Stimulated activated CD8-positive, alpha-beta memory T cell treated with anti-CD3 and anti-CD28 coated beads, Interleukin-15, amount 100 ng/mL, for 4 hours (primary cell): Measurements from ENCODE around the gene YY1.

Experiments
- DNase-seq, 2 donors: peaks; one replicate each; pipeline ENCODE4 v3.0.0-alpha.2; 2020; ENCODE audit warnings: low read depth in 2 of 2

YY1 gene

DNA sequence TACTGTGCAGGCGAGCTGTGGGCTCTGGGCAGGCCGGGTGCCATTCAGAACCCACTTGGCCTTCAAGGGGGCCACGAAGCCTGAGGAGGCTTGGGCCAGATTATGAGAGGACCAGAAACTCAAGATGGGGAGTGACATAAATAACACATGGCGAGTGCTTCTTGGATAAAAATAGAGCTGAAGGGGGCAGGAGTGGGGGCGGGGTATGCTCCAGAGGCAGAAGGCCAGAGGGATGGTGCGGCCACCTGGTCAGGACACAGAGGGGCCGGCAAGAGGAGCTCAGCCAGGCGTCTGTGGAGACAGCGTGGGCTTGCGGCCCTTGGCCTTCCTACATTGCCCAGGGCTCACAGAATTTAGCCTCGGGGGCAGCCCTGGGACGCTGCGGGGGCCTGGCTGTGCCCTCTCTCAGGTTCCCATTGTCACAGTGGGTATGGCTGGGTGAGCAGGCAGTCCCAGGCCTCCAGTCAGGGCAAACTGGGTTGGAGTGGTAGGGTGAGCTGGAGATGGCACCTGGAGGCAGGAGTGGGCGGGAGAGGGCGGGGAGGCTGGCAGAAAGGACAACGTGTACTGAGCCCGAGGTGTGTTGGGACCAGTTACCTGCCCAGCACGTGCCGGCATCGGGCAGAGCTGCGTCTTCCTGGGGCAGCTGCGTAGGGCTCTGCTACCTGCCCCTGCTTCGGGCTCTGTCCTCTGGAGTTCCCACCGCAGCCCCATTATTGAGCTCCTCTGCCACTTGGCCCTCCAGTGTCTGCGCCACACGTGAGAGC is 74.7 kb downstream of the YY1 start:
- no peak for DNase-seq

DNA sequence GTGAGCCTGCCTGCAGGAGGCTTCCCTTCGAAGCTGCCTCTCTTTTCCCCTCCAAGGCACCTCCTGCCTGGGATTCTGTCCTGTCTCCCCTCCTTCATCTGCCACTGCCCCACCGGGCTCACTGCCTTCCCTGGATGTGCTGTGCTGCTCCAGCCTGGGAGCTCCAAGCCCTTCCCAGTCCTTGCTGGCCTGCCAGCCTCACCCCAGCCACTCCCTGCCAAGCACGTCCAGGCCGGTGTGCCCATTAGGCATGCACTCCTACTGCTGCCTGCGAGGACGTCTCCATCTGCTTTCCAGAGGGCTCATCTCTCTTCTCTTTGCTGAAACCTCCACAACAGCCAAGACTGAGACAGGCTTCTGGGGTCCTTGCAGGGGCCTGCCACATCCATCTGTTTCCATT is 75.8 kb downstream of the YY1 start:
- no peak for DNase-seq

DNA sequence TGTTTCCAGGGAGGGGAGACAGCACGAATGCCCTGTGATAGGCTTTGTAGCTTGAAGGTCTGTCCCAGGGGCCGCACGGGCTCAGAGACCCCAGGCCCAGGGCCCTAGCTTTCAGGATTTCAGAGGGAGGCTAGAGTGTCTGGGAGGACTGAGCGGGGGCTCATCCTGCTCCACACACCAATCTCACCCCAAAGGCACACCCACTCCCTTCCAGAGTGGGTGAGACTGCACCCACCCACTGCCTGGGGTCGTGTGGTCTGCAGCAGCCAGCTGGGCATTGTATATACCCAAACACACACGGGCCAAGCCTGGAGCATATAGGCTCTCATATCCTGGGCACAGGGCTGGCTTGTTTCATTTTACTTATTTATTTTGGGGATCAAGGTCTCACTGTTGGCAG is 78.4 kb downstream of the YY1 start:
- DNase-seq = no peak

DNA sequence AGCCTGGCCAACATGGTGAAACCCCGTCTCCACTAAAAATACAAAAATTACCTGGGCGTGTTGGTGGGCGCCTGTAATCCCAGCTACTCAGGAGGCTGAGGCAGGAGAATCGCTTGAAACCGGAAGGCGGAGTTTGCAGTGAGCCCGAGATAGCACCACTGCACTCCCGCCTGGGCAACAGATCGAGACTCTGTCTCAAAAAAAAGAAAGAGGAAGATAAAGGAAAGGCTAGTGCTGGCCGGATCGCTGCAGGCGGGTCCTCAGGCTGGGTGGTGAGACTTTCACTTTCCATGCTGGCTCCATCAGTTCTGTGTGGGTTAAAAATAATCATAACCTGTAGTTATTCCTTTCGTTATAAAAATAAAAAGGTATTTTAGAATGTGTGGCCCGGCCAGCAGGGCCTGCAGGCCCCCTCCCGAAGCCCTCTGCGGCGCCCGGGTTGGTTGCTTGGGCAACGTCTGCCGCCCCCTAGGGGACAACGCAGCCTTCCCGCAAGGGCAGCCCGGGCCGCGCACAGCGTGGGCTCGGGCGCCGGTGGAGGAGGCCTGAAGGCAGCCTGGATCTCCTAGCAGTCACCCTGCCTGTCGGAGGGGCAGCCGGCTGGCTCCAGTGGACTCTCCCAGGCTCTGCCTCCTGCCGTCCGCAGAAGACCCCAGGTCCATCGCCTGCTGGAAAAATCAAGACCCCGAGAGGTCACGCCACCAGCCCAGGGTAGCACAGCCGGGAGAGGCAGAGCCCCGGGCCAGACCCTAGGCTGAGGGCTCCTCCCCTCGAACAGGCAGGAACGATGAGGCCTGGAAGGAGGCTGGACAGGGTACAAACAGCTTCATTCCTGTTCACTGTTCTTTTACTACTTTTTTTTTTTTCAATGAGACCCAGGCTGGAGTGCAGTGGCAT is 79.2 kb downstream of the YY1 start:
- DNase-seq = peak; percentile 21 to 53

DNA sequence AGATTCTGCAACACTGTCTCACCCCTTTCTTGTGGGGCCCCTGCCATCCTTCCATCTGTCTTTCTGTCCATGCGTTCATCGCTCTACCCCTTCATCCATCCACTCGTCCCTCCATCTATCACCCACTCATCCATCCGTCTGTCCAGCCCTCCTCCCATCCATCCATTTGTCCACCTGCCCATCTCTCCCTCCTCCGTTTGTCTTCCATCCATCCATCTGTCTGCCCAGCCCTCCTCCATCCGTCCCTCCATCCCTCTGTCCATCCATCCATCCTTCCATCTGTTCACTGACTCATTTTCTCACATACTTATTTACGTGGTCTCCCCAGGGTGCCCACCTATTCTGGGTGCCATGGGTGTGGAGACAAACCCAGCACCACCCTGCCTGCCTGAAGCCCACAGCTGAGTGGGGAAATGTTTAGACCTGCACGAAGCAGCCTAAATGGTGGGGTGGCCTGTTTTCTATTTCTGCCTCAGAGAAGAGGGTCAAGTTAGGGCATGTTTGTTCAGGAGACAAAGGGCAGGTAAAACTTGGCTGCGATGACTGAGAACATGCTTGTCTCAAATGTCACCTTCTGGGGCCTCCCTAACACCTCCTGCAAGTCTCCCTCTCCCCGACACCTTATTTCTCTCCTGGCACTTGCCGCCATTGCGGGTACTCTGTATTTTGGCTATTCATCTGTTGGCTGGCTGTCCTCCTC is 81.4 kb downstream of the YY1 start:
- DNase-seq = no peak

DNA sequence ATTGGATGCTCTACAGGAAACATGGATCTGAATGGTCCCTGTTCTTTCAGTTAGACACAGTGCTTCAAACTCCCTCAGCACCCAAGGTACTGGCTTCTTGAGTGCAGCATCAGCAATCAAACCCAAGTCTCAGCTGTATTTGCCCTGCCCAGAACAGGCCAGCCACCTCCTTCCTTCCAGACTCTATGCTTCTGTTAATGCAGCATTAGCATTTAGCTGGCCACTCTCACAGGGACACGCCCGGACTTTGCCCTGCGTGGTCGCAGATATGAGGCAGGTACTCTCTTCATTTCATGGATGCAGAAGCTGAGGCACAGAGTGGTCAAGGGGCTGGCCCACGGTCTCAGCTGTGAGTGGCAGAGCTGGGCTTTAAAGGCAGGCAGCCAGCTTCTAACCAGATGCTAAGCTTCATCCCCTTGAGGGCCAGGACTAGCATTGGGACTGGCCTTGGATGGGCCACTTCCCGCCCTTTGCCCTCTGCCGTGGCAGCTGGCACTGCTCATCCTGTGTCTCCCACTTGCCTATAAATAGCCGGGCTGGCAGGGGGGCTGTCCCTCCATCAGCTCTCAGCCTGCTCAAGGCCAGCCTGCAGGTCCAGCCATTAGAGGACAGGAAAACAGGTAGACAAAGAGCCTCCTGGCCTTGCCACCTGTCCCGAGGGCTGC is 82.7 kb downstream of the YY1 start:
- no peak for DNase-seq

DNA sequence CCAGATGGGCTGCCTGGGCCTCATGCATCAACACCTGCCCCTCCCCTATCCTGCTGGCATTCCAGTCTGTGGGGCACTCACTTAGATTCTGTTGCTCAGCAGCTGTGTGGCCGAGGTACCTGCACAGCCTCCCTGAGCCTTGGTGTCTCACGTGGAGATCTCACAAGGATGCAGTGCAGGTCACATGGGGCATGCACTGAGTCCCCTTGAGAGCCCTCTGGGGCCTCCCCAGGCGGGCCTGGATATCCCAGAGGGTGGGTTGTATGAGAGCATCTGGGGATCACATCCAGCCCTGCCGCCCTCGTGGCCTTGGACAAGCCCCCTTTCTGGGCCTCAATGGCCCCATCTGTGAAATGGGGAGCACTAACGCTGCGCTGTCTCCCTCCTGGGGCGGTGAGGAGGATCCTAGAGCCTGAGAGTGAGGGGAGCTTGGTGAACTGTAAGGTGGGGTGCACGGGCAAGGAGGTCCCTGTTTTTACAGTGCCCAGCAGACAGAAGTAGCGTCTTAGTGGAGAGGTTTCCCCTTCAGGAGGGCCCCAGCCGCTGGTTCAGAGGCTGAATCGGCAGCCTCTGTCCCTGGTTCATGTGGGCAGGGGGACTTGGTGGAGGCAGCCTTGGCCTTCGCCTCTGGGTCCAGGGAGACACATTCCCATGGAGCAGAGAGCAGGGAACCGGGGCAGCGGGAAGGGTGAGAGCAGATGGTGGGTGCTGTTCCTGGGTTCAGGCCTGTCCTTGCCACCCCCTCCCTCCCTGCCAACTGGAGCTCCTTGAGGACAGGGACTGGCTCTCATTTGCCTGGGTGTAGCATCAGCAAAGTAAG is 83.4 kb downstream of the YY1 start:
- no peak for DNase-seq

DNA sequence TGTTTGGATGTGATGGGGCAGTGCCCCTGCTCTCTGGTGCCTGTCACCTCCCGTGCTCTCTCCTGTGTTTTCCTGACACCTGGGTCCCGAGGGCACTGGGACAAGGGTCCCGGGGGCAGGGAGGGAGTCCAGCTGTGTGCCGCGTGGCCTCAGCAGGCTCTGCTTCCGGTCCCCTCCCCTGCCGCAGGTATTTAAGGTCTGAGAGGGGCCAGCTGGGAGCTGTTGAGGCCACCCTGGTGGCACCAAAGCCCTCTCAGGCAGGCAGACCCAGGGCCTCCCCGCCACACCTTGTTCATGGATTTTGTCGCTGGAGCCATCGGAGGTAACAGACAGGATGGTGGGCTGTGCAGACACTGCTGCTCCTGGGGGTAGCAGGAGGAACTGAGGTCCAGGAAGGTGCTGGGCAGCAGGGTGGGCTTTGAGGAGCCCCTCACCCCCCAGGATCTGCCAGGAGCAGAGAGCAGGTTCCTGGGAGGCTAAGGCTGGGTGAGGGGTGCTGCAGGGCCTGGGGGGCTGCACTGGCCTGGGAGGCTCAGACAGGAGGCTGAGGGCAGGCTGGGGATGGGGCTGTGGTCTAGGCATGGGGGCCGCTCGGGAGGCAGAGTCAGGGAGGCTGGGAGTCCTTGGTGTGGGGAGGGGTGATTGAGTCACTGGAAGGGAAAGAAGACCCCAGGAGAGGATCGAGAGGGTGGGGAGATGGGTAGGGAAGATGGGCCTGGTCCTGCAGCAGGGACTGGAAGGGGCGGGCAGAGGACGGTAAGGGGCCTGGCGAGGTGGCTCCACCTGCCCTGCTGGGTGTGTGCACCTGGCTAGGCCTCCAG is 84.4 kb downstream of the YY1 start, which contains the start of gene SLC25A47:
SLC25A47 (plus strand) TSS at position 219 of the 821 bp plus-strand sequence; CDS start at position 295, 76 bp downstream.
- no peak for DNase-seq

DNA sequence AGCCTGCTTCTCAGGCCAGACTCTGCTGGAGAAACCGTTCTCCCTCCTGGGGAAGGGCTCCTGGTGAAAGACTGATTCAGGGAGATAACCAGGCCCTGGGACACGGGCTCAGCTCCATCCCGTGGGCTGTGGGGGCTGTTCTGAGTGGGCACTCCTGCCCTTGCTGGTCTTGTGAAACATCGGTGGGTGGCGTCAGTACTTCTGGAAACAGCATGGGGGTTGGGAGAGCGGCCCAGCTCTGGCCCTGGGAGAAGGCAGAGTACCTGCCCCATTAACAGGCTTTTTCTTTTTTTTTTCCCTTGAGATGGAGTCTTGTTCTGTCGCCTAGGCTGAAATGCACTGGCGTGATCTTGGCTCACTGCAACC is 85.0 kb downstream of the YY1 start:
- DNase-seq = no peak

DNA sequence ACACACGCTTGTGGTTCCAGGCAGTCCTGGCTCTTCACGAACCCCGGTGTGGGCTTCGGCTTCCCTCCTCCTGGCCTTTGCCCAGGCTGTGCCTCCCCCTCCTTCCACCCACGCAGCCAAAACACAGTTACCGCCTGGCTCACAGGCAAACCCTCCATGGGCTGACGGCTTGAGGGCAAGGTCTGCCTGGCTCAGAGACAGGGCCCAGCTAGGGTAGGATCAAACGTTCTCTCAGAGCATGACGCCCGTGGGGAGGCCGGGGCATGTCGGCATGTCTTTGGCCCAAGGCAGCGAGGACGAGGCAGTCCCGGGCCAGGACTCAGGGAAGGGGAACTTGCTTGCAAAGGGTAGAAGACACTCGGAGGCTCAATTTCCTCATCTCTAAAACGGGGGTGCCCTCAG is 86.3 kb downstream of the YY1 start:
- no peak for DNase-seq

DNA sequence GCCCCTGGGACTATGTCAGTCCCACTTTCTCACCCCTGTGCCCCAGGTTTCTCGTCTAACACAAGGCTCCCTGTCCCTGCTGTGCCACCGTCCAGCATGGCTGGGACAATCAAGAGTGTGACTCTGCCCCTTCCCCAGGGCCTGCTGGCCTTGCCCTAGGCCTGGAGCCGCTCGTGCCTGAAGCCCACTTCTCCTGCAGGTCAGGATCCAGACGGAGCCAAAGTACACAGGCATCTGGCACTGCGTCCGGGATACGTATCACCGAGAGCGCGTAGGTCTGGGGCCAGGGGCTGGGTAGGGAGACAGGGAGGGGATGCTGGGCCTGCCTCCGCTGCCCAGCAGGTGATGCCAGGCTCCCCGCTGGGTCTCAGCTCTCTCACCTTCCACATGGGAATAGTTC is 87.0 kb downstream of the YY1 start:
- DNase-seq = no peak

DNA sequence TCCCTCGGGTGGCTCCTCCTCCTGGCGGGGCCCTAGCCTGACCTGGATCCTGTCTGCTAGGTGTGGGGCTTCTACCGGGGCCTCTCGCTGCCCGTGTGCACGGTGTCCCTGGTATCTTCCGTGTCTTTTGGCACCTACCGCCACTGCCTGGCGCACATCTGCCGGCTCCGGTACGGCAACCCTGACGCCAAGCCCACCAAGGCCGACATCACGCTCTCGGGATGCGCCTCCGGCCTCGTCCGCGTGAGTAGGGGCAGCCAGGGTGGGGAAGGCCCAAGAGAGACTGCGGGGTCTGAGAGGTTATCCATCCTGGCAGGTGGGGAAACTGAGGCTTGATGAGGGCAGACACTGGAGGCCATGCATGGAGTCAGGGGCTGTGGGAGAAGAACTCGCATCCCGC is 88.2 kb downstream of the YY1 start:
- no peak for DNase-seq

DNA sequence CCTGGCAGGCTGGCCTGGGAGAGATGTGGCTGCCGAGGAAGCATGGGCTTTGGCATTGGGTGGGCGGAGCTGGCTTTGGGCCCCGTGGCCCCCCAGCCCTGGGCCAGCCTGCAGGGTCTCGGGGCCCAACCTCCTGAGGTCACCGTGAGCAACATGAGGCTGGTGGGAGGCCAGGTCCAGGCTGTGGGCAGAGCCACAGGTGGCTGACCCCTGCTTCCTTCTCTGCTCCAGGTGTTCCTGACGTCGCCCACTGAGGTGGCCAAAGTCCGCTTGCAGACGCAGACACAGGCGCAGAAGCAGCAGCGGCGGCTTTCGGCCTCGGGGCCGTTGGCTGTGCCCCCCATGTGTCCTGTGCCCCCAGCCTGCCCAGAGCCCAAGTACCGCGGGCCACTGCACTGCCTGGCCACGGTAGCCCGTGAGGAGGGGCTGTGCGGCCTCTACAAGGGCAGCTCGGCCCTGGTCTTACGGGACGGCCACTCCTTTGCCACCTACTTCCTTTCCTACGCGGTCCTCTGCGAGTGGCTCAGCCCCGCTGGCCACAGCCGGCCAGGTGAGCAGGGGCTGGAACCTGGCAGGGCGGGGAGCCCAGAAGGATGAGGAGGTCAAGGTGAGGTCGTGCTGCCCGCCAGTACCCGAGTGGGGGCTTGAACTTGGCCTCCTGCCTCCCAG is 89.7 kb downstream of the YY1 start:
- no peak for DNase-seq

DNA sequence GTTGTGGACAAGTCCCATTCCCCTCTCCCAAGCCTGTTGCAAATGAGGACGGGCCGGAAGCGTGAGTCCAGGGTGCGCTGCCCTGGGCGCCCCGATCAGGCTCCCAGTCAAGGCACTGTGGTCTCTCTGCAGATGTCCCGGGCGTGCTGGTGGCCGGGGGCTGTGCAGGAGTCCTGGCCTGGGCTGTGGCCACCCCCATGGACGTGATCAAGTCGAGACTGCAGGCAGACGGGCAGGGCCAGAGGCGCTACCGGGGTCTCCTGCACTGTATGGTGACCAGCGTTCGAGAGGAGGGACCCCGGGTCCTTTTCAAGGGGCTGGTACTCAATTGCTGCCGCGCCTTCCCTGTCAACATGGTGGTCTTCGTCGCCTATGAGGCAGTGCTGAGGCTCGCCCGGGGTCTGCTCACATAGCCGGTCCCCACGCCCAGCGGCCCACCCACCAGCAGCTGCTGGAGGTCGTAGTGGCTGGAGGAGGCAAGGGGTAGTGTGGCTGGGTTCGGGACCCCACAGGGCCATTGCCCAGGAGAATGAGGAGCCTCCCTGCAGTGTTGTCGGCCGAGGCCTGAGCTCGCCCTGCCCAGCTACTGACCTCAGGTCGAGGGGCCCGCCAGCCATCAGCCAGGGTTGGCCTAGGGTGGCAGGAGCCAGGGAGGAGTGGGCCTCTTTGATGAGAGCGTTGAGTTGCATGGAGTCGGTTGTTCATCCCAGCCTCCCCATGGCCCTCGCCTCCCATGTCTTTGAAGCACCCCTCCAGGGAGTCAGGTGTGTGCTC is 90.5 kb downstream of the YY1 start:
- DNase-seq = no peak

DNA sequence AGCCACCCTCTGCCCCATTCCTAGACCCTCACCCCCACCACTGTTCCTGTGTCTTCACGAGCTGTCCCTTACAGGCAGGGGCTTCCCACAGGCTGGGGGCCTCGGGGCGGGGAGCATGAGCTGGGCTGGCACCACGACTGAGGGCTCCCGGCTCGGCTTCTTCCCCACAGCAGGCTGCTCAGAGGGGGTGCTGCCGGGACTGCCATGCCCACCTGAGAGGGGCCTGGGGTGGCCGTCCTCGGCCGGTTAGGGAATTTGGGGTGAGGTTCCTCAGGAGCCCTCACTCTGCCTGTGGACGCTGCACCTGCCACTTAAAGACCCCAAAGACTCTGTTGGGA is 91.0 kb downstream of the YY1 start:
- DNase-seq = no peak

DNA sequence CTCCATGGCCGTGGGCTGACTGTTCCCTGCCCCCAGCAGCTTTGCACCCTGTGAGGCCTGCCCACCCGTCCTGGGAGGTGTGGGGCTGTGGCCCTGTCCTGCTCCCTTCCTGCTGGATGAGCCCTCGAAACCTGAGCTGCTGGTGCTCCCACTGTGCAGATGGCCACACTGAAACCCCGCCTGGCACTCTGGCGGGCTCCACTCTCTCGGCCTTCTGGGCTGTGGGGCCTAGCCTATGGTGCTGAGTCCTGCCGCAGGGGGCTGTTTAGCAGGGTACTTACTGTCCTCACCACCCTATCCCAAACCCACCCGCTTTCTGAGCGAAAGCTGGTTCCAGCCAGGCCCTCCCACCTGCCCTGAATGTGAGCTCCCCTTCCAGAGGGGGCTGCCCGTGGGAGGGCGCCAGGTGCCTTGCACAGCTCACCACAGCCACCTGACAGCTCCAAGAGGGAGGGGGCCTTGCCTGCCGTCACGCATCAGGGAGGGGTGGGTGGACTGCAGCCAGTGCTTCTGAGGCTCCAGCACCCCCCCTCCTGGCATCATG is 91.5 kb downstream of the YY1 start:
- DNase-seq = no peak

DNA sequence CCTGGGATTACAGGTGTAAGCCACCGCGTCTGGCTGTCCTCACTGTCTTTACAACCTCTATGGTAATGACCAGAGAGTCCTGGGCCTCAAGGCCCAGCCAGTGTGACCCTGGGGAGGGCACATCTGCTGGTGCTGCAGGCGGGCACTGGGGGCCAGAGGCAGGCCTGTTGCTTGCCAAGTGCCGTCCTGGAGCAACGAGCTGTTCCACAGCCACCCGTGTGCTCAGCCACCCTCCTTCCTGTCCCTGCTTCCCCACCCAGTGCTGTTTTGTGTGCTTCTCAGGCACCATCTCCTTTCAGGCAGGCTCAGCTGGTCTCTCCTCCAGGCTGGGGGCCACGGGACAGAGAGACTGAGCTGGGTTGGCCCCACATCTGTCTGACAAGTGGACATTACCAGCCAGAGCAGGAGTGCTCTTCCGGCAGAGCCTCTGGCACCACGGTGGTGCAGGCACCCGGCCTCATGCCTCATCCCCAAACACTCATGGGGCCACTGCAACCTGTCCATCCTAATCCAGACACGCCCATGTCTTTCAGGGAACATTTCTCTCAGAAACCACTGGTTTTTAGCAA is 93.2 kb downstream of the YY1 start:
- no peak for DNase-seq
